Kidney capillary endothelial cell (primary cell): ENCODE results near the gene CCBE1.
A peak's percentile ranks its signal among the peaks of the same experiment; 100 is the strongest.
"Not testable (repeated sequence)": the region's sequence is repeated elsewhere in the genome, so short reads cannot be mapped to it uniquely, and the experiment has no call there.

Experiments used
- DNase-seq: peaks from one replicate; pipeline ENCODE4 v3.0.0-alpha.2; 2018; ENCODE audit warnings: low spot score

Gene CCBE1

DNA sequence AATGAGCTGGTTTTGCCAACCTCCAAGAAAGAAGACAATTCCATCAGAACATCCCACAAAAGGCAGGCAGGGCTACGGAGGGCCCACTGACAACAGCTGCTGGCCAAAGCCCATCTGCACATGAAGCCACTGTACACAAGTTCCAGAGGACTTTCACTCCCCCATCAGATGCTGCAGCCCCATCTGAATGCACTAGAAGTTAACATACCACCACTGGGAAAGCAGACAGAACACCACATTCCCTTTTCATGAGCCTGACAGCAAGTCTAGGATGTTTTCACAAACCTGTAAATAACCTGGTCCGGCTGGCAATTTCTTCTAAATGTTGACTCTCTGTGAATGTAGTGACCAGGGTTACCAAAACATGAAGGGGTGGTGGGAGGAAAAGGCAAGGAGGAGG lies 41.5 kb downstream of the CCBE1 start:
- DNase-seq: no peak

DNA sequence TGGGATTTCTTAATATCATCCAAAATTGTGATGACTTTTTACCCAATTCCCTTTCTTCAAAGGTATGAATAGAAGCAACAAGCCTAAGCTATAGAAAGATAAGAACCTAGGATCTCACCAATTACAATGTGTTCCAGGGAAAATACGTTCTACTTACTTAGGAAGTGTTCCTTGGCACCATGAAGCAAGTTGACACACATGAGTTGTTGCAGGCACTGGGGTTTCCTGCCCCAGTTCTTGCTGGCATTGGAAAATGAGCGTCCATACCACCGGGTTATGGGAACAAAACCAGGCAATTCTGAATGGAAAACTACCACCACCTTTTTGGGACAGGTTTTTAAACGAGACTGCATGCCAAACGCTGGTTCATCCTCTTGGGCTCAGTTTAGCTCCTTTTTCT lies 46.2 kb downstream of the CCBE1 start:
- no peak for DNase-seq

DNA sequence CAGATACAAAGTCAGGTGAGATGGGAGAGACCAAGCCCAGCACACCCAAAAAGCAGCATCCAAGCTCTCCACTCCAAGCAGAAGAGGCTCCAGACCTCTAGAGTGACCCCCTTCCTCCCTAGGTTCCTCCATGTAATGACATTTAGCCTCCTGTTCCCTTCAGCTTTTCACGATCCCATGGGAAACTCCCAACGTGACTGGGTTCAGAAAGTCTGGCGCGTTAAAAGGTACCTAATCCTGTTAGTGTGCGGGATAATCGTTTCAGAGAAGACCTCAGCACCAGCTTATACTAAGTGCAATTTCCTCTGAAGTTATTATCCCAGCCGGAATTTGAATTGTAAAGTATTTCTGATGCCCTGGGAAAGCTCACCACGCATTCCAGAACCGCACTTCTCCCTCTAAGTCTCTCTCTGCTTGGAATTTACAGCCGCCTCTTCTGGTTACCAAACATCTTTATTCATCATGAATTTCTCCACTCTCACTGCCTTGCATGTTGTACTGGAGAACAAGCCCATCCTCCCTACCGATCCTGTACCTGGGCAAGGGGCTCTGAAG lies 46.9 kb downstream of the CCBE1 start:
- DNase-seq: no peak

DNA sequence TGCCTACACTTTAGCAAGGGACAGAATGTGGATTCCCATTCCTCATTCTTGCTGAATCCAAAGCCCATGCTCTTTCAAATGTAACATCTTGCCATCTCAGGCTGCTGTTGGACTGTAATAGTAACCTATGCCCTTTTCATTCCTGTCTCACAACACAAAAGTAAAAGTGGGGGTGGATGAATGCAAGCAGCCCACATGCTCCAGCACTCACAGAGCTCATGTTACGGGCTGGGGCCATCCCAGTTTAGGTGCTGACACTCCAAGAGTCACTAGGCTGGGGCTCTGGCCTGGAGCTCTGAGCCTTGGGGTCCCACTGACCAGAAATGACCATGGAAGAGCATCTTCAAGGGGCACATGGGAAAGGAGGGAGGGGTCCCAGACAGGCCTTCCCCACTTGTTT lies 47.6 kb downstream of the CCBE1 start:
- DNase-seq: no peak

DNA sequence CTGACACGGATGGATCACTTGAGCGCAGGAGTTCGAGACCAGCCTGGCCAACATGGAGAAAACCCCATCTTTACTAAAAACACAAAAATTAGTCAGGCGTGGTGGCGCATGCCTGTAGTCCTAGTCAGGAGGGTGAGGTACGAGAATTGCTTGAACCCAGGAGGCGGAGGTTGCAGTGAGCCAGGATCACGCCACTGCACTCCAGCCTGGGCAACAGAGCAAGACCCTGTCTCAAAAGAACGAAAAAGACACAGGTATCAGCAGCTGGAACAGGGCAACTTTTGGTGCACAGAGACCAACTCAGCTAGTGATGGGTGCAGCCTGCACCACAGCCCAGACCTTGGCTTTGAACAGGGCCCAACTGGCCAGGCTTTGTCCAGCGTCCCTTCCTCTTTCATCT lies 48.8 kb downstream of the CCBE1 start:
- DNase-seq: not testable (repeated sequence)

DNA sequence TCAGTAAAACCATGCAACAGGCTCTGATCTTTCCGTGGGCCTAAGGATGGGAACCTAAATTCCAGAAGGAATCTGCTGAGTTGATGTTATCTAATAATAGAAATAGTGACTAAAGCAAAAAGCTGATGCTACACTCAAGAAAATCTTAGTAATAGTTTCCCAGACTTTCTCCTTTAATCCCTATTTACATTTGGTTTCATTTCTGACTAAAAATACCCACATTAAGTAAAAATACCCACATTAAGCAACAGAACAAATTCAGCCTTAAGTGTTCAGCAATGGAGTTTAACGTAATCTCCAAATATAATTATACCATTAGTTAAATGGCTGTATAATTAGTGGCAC lies 50.3 kb downstream of the CCBE1 start:
- DNase-seq: no peak

DNA sequence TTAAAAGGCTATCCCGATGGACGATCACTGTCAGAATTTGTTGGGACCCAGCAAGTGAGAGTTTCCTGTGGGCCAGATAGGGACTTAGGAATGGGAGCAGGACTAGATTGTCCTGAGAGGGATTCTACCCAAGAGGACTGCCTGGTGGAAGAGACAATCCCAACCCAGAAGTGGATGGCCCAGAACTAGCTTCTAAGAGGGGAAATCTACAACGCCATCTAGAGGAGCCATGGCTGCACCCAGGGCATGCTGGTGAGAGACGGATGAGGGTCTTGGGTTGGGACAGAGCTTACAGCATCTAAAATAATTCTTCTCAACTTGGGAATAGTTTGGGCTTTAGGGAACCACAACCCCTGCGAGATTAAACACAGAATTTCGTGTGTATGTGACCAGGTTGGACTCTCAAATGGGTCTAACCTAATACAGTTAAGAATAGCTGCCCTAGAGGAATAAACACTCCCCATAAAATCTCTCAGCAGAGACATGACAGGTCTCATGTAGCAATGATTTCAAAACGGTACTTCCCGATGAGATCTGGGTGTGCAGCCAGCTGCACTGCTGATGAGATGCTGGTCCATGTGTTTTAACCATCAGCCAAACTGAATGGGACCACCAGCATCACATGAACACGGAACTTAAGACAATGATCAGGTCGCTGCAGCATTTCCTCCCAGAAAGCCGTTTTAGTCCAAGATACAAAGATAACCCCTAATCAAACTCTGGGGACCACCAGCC lies 50.8 kb downstream of the CCBE1 start:
- DNase-seq: no peak

- no peak for DNase-seq
These were observed 53.5 kb downstream of the CCBE1 start for GRCh38 chr18:59643740-59644139.

- no peak for DNase-seq
These were observed 56.5 kb downstream of the CCBE1 start for GRCh38 chr18:59640721-59641120.

- no peak for DNase-seq
These were observed 57.4 kb downstream of the CCBE1 start for GRCh38 chr18:59639821-59640220.

- DNase-seq: no peak
These were observed 58.1 kb downstream of the CCBE1 start for GRCh38 chr18:59639136-59639535.

DNA sequence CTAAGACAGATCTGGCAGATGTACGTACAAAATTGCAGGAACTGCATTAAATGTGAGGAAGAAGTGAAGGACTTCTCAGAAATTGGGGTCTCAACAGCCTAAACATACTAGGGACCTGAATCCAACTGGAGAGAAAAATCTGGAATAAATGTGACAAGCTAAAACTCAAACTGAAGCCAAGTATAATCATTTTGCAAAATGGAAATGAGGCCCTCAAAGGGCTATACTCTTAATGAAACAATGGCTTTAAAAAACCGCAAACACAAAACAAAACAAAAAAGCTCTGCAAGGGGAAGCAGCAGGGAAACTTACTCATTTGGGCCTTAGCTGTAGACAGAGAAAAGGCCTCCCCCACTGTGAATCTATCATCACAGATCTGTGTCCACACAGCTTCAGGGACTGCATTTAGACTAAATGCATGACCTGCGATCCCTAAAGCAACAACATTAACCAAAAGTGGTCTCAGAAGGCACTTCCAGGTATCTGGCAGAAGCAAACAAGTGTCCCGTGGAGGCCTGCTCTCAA lies 63.2 kb downstream of the CCBE1 start:
- DNase-seq: no peak

DNA sequence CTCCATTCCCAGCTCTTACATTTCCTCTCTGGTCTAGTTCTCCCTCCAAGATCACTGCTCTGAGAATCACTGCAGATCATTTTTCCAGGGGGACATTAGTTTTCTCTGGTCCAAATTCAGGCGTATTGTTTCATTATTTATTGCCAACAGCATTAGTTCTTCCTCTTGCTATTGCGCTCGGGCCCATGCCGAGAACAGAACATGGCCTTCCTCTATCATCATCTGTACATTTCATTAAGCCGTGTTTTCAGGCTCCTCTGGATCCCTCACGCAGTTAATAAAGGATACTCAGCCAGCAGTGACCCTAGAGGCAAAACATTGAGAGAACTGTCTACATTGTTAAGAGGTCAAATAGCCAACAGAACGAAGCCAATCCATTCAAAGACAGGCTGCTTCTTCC lies 63.9 kb downstream of the CCBE1 start:
- no peak for DNase-seq

GRCh38 chr18:59631583-59632181 lies 65.5 kb downstream of the CCBE1 start:
- DNase-seq: peak; percentile 12

DNA sequence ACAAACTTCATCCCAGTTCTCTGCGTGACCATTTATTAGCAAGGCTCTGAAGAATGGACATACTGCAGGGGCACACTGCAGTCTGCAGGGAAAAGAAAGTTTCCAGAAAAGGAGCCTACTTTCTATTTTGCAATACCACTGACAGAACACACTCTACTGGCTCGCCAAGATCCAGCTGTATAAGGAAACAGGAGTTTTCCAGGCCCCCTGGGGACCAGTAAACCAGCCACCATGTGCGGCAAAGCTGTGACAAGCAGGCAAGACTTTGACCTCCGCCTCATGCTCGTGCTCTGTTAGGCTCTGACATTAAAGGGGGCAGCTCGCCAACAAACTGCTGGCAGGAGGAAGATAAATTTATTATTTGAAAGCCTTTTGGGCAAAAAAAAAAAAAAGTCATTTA lies 67.3 kb downstream of the CCBE1 start:
- DNase-seq: no peak

DNA sequence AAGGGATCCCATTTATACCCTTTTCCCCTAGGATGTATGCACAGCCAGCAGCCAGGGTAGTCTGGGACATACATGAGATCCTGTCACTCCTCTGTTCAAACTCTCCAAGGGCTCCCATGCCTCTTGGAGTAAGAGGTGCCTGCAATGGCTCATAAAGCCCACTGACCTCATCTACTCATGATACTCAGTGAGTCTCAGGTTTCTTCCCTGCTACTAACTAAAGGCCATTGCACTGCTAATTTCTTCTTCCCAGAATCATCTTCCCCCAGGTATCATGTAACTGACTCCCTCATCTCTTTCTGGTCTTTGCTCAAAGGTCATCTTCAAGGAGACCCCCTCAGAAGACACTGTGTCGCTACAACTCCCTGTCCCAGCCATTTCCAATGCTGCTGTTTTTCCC lies 68.2 kb downstream of the CCBE1 start:
- DNase-seq: no peak

DNA sequence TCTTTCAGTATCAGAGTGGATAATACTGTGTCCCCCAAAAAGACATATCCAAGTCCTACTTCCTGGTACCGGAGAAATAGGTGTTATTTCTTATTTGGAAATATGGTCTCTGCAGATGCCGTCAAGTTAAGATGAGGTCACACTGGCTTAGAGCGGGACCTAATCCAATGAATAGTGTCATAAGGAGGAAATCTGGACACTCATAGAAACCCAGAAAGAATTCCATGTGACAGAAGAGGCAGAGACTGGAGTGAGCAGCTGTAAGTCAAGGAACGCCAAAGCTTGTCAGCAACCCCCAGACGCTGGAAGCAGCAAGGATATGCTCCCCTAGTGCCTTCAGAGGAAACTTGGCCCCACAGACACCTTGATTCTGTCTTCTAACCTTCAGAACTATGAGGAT lies 69.8 kb downstream of the CCBE1 start:
- DNase-seq: no peak

DNA sequence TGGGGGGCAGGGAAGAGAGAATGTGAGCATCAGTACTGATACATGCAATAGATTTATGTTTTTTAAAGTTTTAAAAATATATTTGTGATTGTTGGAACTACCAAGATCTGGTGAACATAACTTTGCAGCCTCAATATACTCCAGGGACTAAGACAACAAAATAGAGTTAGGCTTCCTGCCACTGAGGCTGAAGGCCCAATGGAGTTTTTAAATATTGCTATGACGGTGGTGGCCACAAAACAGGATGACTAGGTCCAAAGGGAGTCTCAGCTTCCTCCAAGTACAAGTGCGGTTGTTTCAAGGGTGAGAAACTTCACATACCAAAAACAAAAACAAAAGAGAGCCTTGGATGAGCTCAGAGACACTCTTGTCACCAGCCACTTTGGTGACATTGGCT lies 72.9 kb downstream of the CCBE1 start:
- DNase-seq: no peak

DNA sequence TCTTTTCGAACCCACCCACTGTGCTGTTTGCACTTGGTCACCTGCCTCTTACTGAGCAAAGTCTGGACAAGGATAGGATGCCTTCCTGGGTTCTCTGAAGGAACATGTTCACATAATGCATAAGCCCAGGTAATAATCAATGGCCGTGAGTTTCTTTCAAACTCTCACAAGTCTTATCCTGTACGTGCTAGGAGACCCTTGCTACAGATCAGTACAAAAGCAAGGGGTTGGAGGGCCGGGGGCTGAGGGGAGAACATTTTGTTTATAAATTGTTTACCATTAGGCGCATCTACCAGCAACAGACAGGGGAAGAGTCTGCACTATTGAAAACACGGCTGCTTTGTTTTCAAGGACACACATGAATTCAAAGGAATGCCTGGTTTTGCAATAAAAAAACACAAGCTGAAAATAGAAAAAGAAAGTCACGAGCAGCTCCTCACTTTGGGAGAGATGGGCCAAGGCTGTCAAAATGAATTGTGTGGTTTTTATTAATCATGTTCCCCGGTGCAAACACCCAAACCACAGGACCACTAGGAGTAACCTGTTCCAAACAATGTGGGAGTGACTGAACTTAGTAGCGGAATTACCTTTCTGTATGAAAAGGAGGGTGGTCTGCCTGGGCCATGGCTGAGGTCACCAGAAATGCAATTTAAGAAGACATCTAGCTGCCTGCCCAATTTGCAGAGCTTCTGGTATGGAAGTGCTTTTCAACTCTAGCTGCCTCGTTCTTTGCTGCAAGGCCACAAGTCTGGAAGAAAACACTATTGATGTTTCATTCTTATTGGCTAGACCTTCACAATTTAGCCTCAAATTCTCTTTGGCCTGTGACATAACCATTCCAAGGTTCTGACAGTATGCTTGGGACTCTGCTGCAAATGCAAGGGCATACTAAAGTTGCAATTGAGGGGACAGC lies 73.5 kb downstream of the CCBE1 start:
- no peak for DNase-seq

DNA sequence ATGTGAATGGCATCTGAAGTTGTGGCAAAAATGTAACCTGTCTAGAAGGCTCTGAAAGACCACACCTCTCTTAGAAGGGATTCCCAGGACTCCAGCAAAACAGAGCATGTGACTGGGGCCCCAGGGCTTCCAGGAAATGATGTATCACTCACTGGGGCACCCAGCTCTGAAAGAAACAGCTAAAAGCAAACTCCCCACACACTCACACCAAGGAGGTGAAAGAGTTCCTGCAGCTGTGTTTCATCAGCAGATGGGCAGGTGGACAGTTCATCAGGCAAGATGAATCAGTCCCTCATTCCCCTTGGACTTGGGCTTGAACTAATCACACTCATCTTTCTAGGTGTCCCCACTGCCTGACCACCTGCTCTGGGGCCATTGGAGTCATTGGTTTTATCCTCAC lies 76.2 kb downstream of the CCBE1 start:
- no peak for DNase-seq

DNA sequence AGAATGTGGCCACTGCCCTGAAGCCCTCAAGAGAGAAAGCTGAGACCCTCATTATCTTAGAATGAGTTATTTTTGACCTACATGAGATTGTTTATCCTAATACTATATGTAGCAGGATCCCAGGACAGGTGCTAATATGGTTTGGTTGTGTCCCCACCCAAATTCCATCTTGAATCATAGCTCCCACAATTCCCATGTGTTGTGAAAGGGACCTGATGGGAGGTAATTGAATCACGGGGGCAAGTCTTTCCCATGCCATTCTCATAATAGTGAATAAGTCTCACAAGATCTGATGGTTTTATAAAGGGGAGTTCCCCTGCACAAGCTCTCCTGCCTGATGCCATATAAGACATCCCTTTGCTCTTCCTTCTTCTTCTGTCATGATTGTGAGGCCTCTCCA lies 76.8 kb downstream of the CCBE1 start:
- DNase-seq: no peak

GRCh38 chr18:59619816-59620215 lies 77.4 kb downstream of the CCBE1 start:
- DNase-seq: no peak

- DNase-seq: no peak
These were observed 79.7 kb downstream of the CCBE1 start for GRCh38 chr18:59617468-59617932.
